Measurements from ENCODE around the gene TRAF2. TPM values are rescaled to one million over a fixed set of nuclear protein-coding genes. Genes with fewer than 3 reads are reported as not detected.

Gene TRAF2
- total and polyA plus RNA-seq, 2 of the 8 experiments (the other 6 are each of a cell fraction or from before 2014, with no cell fraction given): 26.9 to 50.2 TPM

GRCh38 chr9:136889858-136890257 is 3.5 kb downstream of the TRAF2 start:
- Histone ChIP-seq H4K20me1 (replicated peaks in 1 of 2; ENCODE audit: control insufficient read depth in 1 of 2, insufficient read depth in 2 of 2, low read length in 2 of 2) (peaks cover 15 to 16% of the 10 kb centered on the region in 2 experiments), H3K9me3 (ENCODE audit: insufficient read depth in 2 of 2, low read depth in 1 of 2, low read length in 1 of 2) (no peaks in the 10 kb centered on the region), H3K27ac (ENCODE audit: low read depth, low read length) (no peak overlapping the region), H3K56ac (replicated peaks; ENCODE audit: insufficient read length, low read depth, low read length) (no peak overlapping the region), H3K79me1 (ENCODE audit: low read depth, low read length) (peaks cover 13% of the 10 kb centered on the region), H4K8ac (ENCODE audit: extremely low read depth, insufficient read depth, low read length) (no peak overlapping the region; the same call in 1 of the 2 replicates), H3K27me3 (replicated peaks in 1 of 4; ENCODE audit: control insufficient read depth in 3 of 4, extremely low read depth in 1 of 4, insufficient read depth in 3 of 4, low read length in 3 of 4) (no peaks in the 10 kb centered on the region), H3K79me2 (ENCODE audit: control insufficient read depth in 1 of 2, insufficient read depth in 2 of 2, low read length in 2 of 2) (peaks cover 17 to 75% of the 10 kb centered on the region in 2 experiments; a peak in 3 of 4 replicates), H3K9ac (replicated peaks in 1 of 4; ENCODE audit: extremely low read depth in 1 of 4, low read depth in 3 of 4, low read length in 3 of 4) (no peak overlapping the region), H3K36me3 (ENCODE audit: control insufficient read depth in 2 of 4, insufficient read depth in 4 of 4, low read length in 3 of 4) (peaks cover 0 to 14% (median 0%) of the 10 kb centered on the region in 4 experiments; a peak in 2 of 8 replicates), H2AK5ac (ENCODE audit: low read depth, low read length) (no peak overlapping the region), H4K91ac (replicated peaks; ENCODE audit: insufficient read length, low read length) (no peak overlapping the region), H2BK12ac (ENCODE audit: low read depth, low read length) (no peak overlapping the region), H3K4me1 (replicated peaks in 1 of 4; ENCODE audit: control insufficient read depth in 3 of 4, insufficient read depth in 4 of 4, low read length in 3 of 4) (peaks cover 0 to 6% (median 2%) of the 10 kb centered on the region in 4 experiments; a peak in 4 of 7 replicates), H3K4ac (replicated peaks; ENCODE audit: insufficient read length, low read depth, low read length) (no peak overlapping the region), H2BK5ac (ENCODE audit: low read depth, low read length) (peak overlapping the region; percentile 66; the same call in 1 of the 2 replicates), H2BK15ac (ENCODE audit: low read length) (no peak overlapping the region), H2AFZ (ENCODE audit: low read length) (no peak overlapping the region), H4K5ac (ENCODE audit: insufficient read length, low read depth, low read length) (no peak overlapping the region), H3K14ac (ENCODE audit: insufficient read length) (no peak overlapping the region), H3K18ac (ENCODE audit: extremely low read depth, low read length) (no peak overlapping the region), H2BK120ac (replicated peaks; ENCODE audit: low read depth, low read length) (no peak overlapping the region), H3K4me3 (ENCODE audit: extremely low read depth in 1 of 4, insufficient read depth in 2 of 4, low read depth in 3 of 4, low read length in 4 of 4) (no peak overlapping the region), H3K23ac (ENCODE audit: insufficient read length) (no peak overlapping the region), H3K4me2 (ENCODE audit: insufficient read depth in 1 of 2, low read depth in 2 of 2, low read length in 2 of 2) (no peak overlapping the region), H2BK20ac (ENCODE audit: low read length) (no peak overlapping the region), H3K23me2 (ENCODE audit: low read depth, low read length) (peaks cover 5% of the 10 kb centered on the region; the same call in 1 of the 2 replicates)
- FAIRE-seq (no peak), DNase-seq (ENCODE audit: low read depth in 1 of 2, low spot score in 2 of 2) (no peak)
- POLR2A ChIA-PET (ENCODE audit: partially characterized antibody): interaction anchor here (0.7 kb wide), 1 partner anchor 8 kb away, joined by 3 read pairs; no protein-coding TSS in a partner anchor
- CTCF ChIA-PET (ENCODE audit: partially characterized antibody): interaction anchor here (0.8 to 1.3 kb wide), 3 partner anchors 21 to 139 kb away, joined by 3 to 4 read pairs (median 3); partner anchors contain the start of gene AJM1
- WGBS, 2 experiments (ENCODE audit: extremely low coverage in 1 of 2, insufficient coverage in 1 of 2, insufficient read length in 1 of 2, insufficient replicate concordance in 2 of 2, low coverage in 1 of 2, low lambda C conversion rate in 2 of 2, missing lambda C conversion rate in 1 of 2): 97% methylated on average over 29 of the region's 42 CpGs; no CpG with 5 or more reads in 1 of the 2 experiments
- TF ChIP-seq CTBP2 (IDR thresholded peaks at IDR 0.05; ENCODE audit: borderline replicate concordance, insufficient read depth, insufficient read length, low read length) (no peak), RXRA (IDR thresholded peaks at IDR 0.05; ENCODE audit: insufficient read depth, low read depth, low read length) (no peak), CTCF (IDR thresholded peaks at IDR 0.05; ENCODE audit: control extremely low read depth in 1 of 3, insufficient read depth in 1 of 3, low read depth in 1 of 3, low read length in 3 of 3) (no peak), BCL11A (IDR thresholded peaks at IDR 0.05; ENCODE audit: low read depth in 2 of 2, low read length in 2 of 2) (no peak), CEBPB (IDR thresholded peaks at IDR 0.05; ENCODE audit: low read depth, low read length) (no peak), MAFK (IDR thresholded peaks at IDR 0.05; ENCODE audit: low read depth, low read length) (no peak), POLR2AphosphoS5 (IDR thresholded peaks at IDR 0.05; ENCODE audit: low read depth, low read length) (no peak), ASH2L (IDR thresholded peaks at IDR 0.05; ENCODE audit: low read length) (no peak), POU5F1 (IDR thresholded peaks at IDR 0.05; ENCODE audit: low read depth, low read length) (no peak)

Measured in H1 (cell line).